SK-N-SH treated with all-trans-retinoic acid at 6 μM for 48 hours (cell line): Measurements from ENCODE around the gene CACTIN.

Source experiments
- BACH2 ChIP-seq: fragments of 250-450 bp; sonication (Bioruptor Pico); IDR thresholded peaks from 2 replicates; pipeline ENCODE4 v1.9.0; 2021; ENCODE audit warnings: mild to moderate bottlenecking, borderline replicate concordance
- CSDC2 ChIP-seq: fragments of 250-450 bp; sonication (Bioruptor Pico); IDR thresholded peaks from 2 replicates; pipeline ENCODE4 v1.5.0; 2020; ENCODE audit warnings: mild to moderate bottlenecking, moderate library complexity
- OSR1 ChIP-seq: fragments of 250-450 bp; sonication (Bioruptor Pico); IDR thresholded peaks from 2 replicates; pipeline ENCODE4 v1.8.0; 2022; ENCODE audit warnings: moderate library complexity, mild to moderate bottlenecking, inconsistent platforms

DNA sequence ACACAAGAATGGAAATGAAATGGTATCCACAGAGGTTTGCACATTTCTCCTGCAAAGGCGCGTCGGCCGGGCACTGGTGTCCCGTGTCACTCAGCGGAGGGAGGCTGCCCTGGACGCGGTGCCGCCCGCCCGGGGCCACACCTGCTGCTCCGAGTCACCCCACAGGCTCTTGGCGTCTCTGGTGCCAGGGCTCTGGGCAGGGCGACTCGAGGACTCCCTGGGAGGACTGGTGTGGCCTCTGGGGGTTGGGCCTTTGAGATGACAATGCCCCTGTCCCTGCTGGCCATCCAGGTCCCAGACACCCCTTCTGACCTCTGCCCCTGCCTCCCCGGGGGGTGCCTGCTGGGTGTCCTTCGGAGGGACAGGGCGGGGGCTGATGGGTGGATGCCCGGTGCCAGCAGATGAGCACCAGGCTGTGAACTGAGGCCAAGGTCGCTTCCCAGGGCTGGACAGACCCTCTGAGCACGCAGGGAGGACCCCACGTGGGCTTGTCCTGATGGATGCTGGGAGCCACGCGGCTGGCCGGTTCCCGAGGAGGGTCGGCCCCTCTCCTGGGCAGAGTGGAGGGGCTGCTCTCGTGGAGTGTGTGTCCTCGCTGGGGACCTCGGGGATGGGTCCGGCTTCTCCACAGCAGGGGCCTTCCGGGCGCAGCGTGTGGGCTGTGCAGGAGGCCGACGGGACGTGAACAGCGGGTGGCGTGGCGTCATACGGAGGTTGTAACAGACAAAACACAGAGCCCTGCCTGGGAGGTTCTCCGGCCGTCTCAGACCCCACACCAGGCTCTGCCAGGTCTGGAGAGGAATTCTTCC lies 4.7 kb upstream of the CACTIN start:
- TF ChIP-seq CSDC2 (CRISPR knock-in tag) (no peak), OSR1 (no peak), BACH2 (no peak)
